T-helper 2 cell treated with Interferon-gamma antibody and Interleukin-4, amounts not matched to agents 100 ng/mL and 5 ng/mL, for 36 hours (primary cell): ENCODE results near the gene MVK. TPM values are rescaled to one million over a fixed set of nuclear protein-coding genes. Genes with fewer than 3 reads are reported as not detected.
"Not testable (repeated sequence)": the region's sequence is repeated elsewhere in the genome, so short reads cannot be mapped to it uniquely, and the experiment has no call there.

ENCODE experiments used
- intact Hi-C: fragments of 100-400 bp; cut with micrococcal nuclease; formaldehyde crosslinking; loops from one replicate; pipeline ENCODE4 v1.15.1; 2023
- total RNA-seq: library from RNA; stranded (reverse); gene quantifications from 2 replicates; pipeline ENCODE4 v1.2.3, GENCODE V29; 2022

MVK gene
- total RNA-seq, 1 donor from 2014 or later = 15.6 TPM

DNA sequence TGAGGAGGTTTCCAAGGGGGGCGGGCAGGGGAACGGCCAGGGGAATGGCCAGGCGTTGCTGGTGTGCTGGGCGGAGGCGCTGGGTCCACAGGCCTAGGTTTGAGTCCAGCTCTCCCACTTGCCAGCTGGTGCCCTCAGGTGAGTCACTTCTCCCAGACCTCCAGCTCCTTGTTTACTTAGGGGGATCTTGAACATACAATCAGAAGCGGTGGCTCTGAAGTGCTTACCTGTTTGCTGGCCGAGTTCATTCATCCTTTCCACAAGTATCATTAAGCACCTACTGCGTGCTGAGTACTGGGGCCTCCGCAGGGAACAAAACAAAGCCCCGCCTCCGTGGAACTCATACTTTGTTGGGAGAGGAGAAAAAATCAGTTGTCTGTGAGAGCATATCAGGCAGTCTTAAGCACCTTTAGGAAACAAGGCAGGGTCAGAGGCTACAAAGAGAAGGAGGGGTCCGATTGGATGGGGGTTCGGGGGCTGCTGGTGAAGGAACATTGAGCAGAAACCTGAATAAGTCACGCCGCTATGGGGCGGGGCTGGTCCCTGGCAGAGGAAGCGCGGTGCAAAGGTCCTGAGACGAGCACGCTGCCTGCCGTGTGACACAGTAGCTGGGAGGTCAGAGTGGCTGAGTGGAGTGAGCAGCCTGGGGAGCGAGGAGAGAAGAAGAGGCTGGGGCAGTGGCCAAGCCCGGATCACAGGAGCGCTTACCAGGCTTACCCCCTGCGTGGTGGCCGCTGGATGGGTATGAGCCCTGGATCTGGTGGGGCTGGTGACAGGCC lies 15.1 kb downstream of the MVK start:
- intact Hi-C loops = no loop called here

DNA sequence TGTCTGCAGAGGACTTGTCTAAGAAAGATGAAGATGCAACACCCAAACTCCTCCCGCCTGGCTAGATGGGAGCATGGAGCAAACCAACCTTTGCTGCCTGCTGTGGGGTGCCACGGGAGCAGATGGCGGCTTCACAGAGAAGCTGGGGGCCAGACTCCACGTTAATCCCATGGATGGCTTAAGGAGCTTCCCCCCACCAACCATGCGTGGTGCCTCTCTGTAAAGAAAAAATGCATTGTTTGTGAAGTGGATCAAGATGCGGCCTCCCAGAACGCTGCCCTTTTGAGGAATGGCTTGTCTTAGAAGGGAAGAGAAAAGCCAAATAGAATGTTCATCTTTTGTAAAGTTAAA lies 15.6 kb downstream of the MVK start:
- intact Hi-C loops = no loop called here

DNA sequence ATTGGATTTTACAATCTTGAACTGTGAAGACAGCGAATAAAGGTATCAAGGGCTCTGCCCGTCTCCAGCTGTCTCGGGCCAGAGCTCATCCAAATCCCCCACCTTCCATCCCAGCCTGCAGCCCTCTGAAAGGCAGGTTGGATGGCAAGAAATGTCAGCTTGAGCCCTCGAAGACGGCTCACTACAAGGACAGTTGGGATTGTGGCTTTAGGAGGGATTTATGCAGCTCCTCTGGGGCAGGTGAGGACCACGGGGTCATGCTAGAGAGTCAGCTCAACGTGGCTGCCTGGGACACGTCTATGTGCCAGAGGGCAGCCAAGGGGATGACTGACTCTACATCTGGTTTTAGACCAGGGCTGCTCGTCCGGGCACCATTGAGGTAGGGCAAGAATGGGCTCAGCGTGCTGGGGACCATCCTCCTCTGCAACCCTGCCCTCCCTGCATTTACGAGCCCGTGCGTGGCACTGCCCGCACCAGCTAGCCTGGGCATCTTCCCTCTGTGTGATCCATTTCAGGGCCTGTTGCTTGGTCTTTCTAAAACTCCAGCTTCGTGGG lies 16.2 kb downstream of the MVK start:
- intact Hi-C loops = no loop called here

DNA sequence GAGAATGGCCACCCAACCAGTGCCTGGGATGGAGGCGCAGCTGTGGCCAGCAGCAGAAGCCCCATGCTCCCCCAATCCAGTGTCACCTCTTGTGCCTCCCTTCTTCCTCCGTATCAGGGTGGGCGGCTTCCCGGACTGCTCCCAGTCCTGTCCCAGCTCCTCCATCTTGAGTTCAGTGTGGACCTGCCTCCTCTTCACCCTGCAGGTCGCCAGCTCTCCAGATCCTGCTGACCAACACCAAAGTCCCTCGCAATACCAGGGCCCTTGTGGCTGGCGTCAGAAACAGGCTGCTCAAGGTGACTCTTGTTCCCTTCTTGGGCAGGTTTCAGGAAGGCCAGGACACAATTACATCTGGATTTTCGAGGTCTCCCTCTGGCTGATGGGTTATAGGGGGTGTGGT lies 17.0 kb downstream of the MVK start:
- intact Hi-C loops = no loop called here

DNA sequence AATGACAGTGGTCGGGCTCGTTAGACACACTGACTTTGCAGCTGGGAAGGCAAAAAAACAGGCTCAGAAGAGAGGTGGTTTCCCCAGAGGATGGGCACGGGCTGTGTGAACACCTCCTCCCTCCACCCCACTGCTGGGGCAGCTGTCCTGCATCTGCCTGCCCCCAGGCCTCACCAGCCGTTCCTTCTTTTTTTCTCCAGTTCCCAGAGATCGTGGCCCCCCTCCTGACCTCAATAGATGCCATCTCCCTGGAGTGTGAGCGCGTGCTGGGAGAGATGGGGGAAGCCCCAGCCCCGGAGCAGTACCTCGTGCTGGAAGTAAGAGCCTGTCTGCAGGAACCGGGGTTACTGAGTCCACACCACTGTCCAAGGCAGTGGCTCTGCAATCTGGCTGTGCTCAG lies 17.4 kb downstream of the MVK start:
- intact Hi-C loops = no loop called here

DNA sequence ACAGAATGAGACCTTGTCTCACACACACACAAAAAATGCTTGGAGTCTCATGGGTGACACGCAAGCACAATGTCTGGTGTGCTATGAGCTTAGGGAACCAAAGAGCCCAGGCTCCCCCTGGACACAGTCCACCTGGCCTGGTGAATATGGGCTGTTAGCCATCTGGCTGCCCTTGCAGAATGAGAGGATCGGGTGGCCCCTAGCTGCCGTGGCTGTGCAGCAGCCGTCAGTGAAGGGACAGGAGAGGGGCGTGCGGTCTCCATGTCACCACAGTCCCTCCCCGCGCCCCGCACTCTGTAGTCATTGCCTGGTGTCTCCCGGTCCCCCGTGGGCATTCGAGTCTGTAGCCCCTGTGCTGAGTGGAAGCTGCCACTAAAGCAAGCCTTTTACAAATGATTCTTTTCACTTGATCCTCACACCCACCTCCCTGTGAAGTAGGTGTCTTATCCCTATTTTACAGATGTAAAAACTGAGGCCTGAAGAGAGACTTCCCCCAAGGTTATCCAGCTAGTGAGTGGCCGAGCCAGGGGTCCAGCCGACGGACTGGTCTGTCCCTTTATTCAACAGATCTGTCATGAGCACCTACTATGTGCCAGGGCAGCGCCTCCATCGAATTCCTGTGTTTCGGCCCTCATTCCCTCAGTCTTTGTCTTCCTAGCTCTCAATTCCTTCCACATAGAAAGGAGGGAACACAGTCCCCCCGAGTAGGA lies 18.8 kb downstream of the MVK start:
- intact Hi-C loops = no loop called here

DNA sequence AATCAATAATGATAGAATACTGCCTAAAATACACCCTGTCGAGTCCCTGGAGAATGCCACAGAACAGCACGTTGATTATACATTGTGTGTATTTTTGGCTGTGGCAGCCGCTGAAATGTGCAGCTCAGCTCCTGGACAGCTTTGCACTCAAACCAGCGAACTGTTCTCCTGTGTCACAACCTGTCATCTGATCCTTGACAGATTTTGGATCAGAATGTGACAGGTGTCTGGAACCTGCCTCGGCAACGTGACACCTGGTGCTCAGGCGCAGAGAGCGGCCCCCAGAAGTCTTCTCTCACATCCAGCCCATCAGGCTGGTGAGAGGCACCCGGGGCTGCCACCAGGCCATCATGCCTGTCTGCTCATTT lies 19.3 kb downstream of the MVK start:
- intact Hi-C loops = no loop called here

DNA sequence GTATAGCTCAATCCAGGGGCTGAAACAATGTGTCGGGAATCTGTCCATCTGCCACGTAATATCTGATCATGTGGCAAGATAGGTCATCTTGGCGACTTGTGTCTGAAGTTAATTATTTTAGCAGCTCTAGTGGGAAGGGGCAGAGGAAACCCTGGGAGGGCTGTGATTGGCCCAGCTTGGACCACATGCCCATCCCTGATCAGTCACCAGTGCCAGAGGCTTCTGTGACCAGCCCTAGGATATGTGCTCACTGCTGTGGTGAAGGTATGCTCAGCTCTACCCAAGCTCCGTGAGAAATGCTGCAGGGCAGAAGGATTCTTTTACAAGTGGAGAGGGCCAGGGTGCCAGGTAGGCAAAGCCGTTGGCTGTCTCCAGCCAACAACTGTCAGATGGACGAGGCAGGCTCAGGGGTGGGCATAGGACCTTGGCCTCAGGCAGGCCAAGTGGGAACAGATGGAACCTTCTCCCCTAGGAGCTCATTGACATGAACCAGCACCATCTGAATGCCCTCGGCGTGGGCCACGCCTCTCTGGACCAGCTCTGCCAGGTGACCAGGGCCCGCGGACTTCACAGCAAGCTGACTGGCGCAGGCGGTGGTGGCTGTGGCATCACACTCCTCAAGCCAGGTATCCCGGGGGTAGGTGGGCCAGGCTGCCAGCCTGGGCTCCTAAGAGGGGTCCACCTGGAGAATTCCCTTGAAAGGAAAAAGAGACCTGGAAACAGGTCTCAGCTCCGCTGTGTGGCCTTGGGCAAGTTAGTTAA lies 21.1 kb downstream of the MVK start:
- intact Hi-C loops = no loop called here

DNA sequence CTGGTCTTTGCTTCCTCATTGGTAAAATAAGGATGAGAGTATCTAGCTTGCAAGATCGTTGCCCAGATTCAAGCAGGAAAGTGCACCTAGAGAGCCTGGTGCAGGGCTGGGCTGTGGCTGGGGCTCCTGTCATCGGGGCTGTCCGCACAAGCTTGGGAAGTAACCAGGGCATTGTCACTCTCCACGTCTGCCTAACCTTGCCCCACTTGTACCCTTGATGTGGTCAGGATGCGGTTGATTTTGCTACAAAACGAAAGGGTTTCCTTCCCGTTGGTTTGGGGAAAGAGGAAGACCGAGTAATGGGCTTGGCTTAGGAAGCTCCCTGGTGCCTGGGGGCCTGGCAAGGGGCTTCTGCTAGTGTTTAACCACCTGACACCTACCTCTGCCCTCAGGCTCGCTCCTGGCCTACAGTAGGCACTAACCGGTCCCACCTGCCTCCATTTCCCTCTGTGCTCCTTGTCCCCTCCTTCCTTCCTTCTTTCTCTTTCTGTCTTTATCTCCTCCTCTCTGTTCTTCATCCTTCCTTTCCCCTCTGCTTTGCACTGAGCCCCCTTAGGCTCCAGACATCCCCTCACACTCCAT lies 21.8 kb downstream of the MVK start:
- intact Hi-C loops = no loop called here

DNA sequence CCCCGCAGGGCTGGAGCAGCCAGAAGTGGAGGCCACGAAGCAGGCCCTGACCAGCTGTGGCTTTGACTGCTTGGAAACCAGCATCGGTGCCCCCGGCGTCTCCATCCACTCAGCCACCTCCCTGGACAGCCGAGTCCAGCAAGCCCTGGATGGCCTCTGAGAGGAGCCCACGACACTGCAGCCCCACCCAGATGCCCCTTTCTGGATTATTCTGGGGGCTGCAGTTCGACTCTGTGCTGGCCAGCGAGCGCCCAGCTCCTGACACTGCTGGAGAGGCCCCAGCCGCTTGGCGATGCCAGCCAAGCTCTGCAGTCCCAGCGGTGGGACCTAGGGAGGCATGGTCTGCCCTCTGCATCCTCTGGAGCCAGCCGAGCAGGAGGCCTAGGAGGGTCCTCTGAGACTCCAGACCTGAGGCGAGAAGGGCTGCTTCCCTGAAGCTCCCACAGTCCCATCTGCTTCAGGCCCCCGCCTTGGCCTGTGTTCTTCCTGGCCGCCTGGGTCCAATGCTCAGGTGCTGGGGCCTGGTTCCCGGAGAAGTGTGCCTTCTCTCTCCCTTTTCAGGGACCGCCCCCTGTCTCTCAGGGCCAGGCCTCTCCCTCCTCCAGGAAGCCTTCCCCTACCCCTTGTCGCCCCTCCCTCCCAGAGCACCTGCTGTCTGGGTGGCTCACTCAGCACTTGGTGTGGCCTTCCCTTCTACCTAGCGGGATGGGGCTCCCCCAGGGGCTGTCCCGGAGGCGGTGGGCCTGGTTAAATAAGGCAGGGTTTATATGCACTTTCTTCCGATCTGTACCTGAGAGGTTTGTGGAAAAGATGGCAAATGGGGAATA lies 23.0 kb downstream of the MVK start:
- intact Hi-C loops = no loop called here

DNA sequence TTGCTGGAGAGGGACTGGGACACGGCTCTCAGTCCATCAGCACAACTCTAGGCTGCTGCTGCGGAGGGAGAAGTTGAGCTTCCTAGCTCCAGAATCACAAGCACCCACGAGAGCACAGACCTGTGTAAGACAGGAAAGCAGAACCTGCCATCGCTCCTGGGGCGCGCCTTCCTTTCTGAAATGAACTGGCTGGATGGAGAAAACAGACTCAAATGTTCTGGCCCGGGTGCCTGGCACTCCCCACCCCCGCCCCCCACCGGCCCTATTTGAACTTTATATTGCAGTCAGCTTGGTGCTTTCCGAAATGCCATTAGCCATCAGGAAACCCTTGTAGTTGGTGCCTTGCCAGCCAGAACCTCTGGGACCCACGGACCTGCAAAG lies 23.8 kb downstream of the MVK start:
- intact Hi-C loops = no loop called here

DNA sequence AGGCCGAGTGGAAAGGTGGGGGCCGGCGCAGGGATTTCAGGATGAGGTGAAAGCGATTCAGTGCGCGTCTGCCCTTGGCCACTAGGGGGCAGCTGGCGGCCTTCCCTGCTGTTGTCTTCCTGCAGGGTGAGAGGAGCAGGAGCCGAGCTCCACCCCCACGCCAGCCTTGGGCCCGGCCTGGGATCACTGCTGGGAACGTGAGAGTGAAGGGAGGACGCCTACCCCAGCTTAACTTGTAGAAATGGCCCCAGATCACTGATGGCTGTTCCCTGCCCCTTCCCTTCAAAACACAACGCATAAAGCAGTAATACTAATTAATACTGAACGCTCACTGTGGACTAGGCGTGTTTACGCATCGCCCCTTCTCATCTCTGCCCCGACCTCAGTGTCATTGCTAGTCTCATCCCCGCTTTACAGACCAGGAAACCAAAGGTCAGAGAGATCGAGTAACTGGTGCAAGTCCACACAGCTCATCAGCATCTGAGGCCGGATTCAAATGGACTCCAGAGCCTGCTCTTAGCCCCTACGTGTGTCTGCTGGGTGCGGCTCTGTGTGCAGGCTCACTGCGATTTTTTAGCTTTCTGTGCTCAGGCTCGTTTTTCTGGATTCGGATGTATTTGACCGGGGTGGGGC lies 24.3 kb downstream of the MVK start:
- intact Hi-C loops = loop anchor here (1.0 kb wide), 1 partner anchor 177 kb away; no protein-coding TSS in a partner anchor

DNA sequence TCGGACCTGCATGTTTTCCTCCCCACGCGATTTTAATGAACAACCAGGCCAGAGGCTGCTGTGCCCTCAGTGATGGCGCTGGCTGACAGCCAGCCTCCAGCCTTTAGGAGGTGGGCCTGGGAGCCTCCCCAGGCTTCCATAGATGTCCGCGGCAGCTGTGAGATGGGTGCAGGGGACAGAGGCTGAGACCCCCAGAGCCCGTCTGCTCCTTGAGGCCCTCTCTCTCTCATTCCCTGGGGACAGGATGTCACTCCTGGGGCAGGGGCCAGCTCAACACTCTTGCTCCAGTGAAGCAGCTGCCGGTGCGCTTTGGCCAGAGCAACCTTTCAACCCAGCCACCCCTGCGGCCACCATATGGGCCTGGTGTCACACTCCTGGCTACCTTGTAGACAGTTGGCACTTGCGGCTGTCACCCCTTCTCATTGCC lies 24.8 kb downstream of the MVK start:
- intact Hi-C loops = loop anchor here (1.0 kb wide), 1 partner anchor 177 kb away; no protein-coding TSS in a partner anchor

DNA sequence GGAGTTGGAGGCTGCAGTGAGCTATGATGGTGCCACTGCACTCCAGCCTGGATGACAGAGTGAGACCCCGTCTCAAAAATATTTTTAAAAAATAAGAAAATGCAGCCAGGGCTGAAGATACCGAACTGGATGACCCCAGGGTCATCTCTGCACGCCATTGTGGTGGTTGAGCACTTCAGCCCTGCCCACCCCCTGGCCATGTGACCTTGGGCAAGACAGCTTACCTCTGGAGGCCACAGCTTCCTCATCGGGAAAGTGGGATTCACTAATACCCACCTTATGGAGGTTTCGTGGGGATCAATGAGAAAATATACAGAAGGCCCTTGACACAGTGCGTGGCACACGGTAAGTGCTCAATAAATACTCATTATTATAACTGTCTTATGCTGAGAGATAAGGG lies 25.5 kb downstream of the MVK start:
- intact Hi-C loops = no loop called here

DNA sequence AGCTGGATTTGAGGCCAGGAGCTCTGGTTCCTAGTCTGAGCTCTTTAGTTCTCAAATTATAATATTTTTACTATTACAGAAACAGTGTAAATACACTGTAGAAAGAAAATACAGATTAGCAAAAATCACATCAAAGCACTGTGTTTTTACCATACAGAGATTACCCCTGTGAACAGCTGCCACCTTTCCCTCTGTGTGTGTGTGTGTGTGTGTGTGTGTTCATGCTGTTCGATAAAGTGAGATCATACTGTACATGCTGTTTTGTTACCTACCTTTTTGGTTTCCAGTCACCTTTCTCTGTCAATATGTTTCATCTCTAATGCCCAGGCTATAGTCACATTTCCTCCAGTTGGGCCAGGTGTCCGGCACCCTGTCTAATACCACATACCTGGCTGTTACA lies 26.9 kb downstream of the MVK start:
- intact Hi-C loops = no loop called here

DNA sequence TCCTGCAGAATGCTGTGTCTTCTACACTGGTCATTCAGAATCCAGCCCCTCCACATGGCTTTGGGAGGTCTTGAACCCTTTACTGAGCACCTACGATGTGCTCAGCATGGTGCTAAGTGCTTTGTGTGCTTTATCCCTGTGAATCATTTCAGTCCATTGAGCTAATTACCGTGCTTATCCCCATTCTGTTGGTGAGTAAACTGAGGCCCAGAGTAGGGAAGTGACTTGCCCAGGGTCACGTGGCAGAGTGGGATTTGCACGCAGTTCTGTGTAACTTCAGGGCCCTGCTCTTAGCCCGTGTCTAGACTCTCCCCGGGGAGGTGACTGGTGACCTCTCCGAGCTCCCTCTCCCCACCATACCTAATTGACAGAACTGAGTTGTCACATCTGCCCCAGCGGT lies 27.4 kb downstream of the MVK start:
- intact Hi-C loops = no loop called here

DNA sequence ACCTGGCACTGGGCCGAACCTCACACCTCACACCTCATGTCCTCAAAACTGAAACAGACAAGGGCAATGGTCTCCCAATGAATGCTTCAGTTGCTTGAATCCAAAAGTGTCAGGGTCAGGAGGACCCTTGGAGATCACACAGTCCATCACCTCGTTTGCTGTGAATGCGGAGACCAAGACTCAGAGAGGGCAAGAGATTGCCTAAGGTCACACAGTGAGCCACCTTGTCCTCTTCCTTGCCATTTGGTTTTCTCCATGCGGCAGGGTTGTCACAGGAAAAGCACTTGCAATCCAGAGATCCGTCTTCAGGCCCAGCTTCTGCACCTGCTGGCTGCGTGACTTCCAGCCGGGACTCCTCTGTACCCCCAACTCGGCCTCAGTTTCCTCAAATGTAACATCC lies 28.0 kb downstream of the MVK start:
- intact Hi-C loops = no loop called here

DNA sequence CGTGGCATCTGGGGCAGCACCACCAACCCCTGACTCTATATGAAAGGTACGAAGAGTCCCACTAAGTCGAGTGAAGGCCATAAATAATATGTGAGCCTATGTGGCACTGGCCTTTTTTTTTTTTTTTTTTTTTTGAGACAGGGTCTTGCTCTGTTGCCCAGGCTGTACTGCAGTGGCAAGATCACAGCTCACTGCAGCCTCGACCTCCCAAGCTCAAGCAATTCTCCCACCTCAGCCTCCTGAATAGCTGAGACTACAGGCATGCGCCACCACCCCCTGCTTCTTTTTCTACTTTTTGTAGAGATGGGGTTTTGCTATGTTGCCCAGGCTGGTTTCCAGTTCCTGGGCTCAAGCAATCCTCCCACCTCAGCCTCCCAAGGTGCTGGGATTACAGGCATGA lies 28.5 kb downstream of the MVK start:
- intact Hi-C loops = not testable (repeated sequence)

DNA sequence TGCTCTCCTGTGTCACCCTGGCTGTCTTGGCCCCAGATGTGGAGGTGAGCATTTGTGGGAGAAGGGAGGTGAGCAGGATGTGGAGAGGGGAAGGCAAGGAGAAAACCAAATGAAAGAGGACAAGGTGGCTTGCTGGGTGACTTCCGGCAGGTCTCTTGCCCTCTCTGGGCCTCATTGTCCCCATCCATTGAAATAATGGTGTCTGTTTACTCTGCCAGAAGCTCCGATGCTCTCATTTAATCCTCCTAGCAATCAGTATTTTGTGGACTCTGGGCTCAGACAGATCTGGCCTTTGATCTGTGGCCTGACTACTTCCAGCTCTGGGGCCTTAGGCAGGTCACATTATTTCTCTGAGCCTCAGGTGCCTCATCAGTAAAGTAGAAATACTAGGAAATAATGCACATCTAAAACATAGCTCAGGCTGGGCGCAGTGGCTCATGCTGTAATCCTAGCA lies 30.6 kb downstream of the MVK start:
- intact Hi-C loops = no loop called here

DNA sequence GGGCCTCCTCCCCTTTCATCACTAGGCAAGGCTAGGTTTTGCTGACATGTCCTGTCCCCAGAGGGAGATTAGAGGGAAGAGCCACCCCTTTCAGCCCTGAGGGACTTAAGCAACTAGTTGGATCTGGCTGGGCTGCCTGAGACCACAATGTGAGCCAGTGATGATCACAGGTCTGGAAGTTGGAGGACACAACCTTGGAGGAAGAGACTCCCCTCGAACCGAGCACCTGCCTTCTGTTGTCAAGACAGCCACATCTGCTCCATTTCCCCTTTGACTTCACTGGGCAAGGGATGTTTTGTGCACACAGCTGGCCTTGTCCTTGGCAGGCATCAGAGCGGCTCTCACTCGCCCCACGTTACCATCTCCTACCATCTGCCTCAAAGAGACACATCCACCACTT lies 31.4 kb downstream of the MVK start:
- intact Hi-C loops = no loop called here
